Erythroblast (primary cell): ENCODE data around the gene PLXNB2.

ENCODE experiments used
- DNase-seq, 2 experiments: peaks; one replicate each; lab custom pipeline; 2025; lab: John Stamatoyannopoulos, UW
- GATA1 ChIP-seq: IDR thresholded peaks from 2 replicates; pipeline ENCODE4 v1.6.1; 2011; ENCODE audit warnings: low read depth, mild to moderate bottlenecking, control low read depth, low read length, moderate library complexity
- POLR2A ChIP-seq: IDR thresholded peaks from 2 replicates; pipeline ENCODE4 v1.6.1; 2011; ENCODE audit warnings: mild to moderate bottlenecking, low read length

Gene PLXNB2

DNA sequence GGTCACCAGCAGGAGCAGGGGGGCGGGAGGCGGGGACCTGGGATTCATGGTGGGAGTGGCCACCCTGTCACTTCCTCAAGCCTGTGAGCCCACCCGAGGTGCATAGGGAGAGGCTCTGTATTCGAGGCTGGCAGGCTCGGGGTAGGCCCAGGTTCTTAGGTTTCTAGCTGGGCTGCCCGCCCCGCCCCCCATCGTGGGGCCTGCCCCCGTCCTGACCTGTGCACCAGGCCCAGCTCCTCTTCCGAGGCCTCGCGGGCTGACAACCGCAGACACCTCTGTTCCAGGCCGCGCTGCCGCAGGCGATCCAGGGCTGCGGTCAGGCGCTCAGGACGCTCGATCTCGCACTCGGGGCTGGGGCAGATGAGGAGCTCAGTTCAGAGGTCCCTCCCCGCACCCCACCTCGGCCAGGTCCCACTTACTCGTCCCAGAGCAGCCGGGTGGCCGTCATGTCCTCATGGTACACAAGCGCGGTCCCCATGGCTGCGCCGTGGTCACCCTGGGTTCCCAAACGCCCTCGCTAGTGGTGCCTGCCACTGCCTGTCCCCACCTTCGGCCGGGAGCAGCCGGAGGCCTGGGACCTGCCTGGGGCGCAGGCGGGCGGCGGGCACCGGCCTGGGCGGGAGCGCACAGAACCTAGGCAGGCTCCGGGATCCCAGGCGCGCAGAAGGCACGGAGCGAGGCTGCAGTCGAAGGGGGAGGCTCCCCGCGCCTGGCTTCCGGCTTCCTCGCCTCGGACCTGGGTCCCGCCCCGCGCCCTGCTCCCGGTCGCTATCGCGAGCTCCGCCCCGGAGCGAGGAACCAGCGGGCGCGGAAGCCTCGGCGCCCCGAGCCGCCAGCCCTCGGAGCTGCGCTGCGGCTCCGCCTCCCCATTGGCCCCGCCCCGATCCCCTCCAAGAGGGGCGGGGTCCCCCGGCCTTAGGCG lies 56.6 kb downstream of the PLXNB2 start, which contains the start of gene HDAC10:
Gene HDAC10 (minus strand): TSS at position 711 of the 922 bp plus-strand sequence. CDS start 233 bp downstream, at position 478.
- peak; percentile 83 to 86 for DNase-seq
- TF ChIP-seq POLR2A (peak; percentile 47), GATA1 (no peak)

GRCh38 chr22:50250249-50250554 lies 57.2 kb downstream of the PLXNB2 start:
- DNase-seq = no peak
- TF ChIP-seq GATA1 (no peak), POLR2A (no peak)

- DNase-seq = no peak
- no peak for TF ChIP-seq GATA1
- TF ChIP-seq POLR2A = no peak
Measured at GRCh38 chr22:50249341-50250248, 57.9 kb downstream of the PLXNB2 start.

DNA sequence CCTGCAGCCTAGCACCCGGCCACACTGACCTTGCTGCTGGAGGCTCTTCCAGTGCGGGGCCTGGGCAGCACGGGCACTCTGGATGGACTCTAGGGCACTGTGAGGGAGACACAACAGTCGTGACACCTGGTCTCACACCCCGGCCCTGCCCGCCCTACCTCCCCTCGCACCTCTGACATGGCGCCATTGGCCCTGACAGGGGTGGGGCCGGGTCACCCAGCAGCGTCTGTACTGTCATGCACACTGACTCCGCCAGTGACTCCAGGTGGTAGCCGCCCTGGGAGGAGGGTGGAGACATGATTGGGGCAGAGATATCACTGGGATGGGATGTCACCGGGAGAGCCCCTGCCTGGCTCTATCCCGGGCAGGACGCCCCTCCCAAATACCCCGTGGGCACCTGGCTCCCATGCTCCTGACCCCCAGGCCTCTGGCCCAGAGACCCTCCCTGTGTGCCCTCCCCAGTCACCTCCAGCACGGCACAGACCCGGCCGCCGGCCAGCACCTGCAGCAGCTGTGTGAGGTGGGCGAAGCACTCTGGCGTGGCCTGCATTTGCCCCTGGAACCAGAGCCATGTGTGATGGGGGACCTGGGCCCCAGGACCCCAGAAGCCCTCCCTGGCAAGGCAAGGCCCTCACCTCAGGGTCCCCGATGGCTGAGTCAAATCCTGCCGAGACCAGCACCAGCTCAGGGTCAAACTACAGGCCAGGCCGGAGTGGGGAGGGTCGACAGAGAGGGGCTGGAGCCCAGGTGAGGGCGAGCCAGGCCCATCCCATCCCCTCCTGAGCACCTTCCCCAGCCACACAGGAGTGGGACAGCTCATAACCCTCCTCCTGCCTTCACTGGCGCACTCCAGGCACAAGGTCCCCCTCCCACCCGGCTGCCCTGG lies 59.0 kb downstream of the PLXNB2 start:
- DNase-seq = no peak
- TF ChIP-seq GATA1 (no peak), POLR2A (no peak)

DNA sequence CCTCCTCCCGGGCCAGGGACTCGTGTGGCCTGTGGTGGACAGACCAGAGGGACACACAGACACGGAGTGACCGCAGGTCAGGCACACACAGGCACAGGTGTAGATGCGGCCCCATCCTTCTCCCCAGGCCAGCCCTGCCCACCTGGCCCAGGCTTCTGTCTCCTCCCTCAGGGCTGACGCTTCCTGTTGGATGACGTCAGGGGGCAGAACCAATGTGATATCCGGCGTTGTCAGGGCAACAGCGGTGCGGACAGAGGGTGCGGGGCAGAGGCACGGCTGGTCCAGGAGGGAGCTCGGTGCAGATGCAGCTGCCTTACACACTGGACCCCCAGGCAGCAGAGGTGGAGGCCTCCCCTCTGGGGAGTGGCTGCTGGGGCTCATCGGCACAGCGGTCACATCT lies 59.7 kb downstream of the PLXNB2 start:
- TF ChIP-seq GATA1 (no peak), POLR2A (no peak)
- peak; percentile 42 to 55 for DNase-seq

DNA sequence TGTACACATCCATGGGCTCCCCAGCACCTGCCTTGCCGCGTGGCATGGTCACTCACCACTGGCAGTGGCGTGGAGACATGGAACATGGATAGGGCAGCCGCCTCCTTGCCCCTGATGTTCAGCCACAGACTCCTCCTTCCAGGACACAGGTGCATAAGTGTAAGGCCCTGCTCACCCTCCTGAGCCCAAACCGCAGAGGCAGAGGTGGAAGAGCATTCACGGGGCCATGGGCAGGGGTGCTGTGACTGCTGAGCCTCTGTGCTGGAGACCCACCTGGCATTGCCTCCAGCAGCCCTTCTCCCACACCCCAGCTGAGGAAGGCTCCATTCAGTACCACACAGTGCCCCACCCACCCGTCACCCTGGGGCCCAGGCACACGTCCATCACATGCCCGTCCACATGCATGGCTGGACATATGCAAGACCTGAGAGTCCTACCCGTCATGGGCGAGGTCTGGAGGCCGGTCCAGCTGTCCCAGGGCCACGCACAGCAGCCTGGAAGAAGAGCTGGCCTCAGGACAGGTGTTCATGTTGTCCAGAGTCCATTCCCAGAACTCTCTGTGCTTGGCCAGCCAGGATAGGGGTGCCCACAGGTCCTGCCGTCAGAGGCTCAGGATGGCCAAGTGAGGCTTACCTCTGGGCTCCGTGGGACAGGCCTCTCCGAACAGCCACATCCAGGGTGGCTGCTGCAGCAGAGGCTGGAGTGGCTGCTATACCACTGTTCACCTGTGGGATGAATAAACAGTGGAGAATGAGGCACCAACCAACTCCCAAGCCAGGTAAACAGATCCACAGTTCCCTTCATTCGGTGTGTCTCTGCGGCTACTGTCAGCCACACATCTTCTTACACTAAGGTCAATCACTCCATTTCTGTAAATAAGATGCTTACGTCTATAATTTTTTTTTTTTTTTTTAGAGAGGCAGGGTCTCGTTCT lies 60.9 kb downstream of the PLXNB2 start:
- TF ChIP-seq GATA1 (no peak), POLR2A (no peak)
- DNase-seq = peak in 1 of 2 experiments; percentile 28

- no peak for DNase-seq
- TF ChIP-seq GATA1 (no peak), POLR2A (peak; percentile 25)
Measured at GRCh38 chr22:50245214-50246072, 62.0 kb downstream of the PLXNB2 start.

- DNase-seq = peak; percentile 96 to 97
- TF ChIP-seq POLR2A (peak; percentile 86), GATA1 (no peak)
Measured at GRCh38 chr22:50244420-50245213, 62.8 kb downstream of the PLXNB2 start, which contains the start of gene TUBGCP6. Gene TUBGCP6, minus strand, starts transcription at chr22:50245023. Its CDS starts 564 bp downstream, at chr22:50244459.

- peak in 1 of 2 experiments; percentile 58 for DNase-seq
- no peak for TF ChIP-seq POLR2A
- no peak for TF ChIP-seq GATA1
Measured at GRCh38 chr22:50243685-50244419, 63.6 kb downstream of the PLXNB2 start.
